SK-N-SH treated with all-trans-retinoic acid at 6 μM for 48 hours (cell line): ENCODE data around the gene MKRN1.

ENCODE experiments used
- ATAC-seq: fragments of 200-7000 bp; cut with Tn5 transposase; 3 replicates; pipeline ENCODE4 v1.9.1; 2020; ENCODE audit warnings: mild to moderate bottlenecking, moderate library complexity
- CSRNP3 ChIP-seq: fragments of 250-450 bp; sonication (Bioruptor Pico); IDR thresholded peaks from 2 replicates; pipeline ENCODE4 v1.5.1; 2021; ENCODE audit warnings: mild to moderate bottlenecking, moderate library complexity
- GLIS3 ChIP-seq: fragments of 250-450 bp; sonication (Bioruptor Pico); IDR thresholded peaks from 2 replicates; pipeline ENCODE4 v1.5.0; 2020; ENCODE audit warnings: mild to moderate bottlenecking, moderate library complexity
- ISL1 ChIP-seq: fragments of 250-450 bp; sonication (Bioruptor Pico); IDR thresholded peaks from 2 replicates; pipeline ENCODE4 v2.1.2; 2022; ENCODE audit warnings: mild to moderate bottlenecking, moderate library complexity
- OSR1 ChIP-seq: fragments of 250-450 bp; sonication (Bioruptor Pico); IDR thresholded peaks from 2 replicates; pipeline ENCODE4 v1.8.0; 2022; ENCODE audit warnings: moderate library complexity, mild to moderate bottlenecking, inconsistent platforms
- PATZ1 ChIP-seq: fragments of 250-450 bp; sonication (Bioruptor Pico); IDR thresholded peaks from 2 replicates; pipeline ENCODE4 v1.8.0; 2020; ENCODE audit warnings: mild to moderate bottlenecking, moderate library complexity, borderline replicate concordance
- PPARA ChIP-seq: fragments of 250-450 bp; sonication (Bioruptor Pico); IDR thresholded peaks from 2 replicates; pipeline ENCODE4 v1.5.0; 2020; ENCODE audit warnings: mild to moderate bottlenecking, borderline replicate concordance
- RARB ChIP-seq: fragments of 250-450 bp; sonication (Bioruptor Pico); IDR thresholded peaks from 2 replicates; pipeline ENCODE4 v1.8.0; 2021; ENCODE audit warnings: mild to moderate bottlenecking, moderate library complexity
- SNAI2 ChIP-seq: fragments of 250-450 bp; sonication (Bioruptor Pico); IDR thresholded peaks from 2 replicates; pipeline ENCODE4 v1.5.0; 2020; ENCODE audit warnings: mild to moderate bottlenecking, moderate library complexity
- ZC3H10 ChIP-seq: fragments of 250-450 bp; sonication (Bioruptor Pico); IDR thresholded peaks from 2 replicates; pipeline ENCODE4 v1.5.1; 2021; ENCODE audit warnings: mild to moderate bottlenecking, moderate library complexity
- ZFP30 ChIP-seq: fragments of 450-650 bp; formaldehyde crosslinking; IDR thresholded peaks from 2 replicates; pipeline ENCODE4 v1.5.0; 2022; ENCODE audit warnings: mild to moderate bottlenecking, moderate library complexity
- ZNF565 ChIP-seq: fragments of 450-650 bp; formaldehyde crosslinking; conservative IDR thresholded peaks from 2 replicates; pipeline ENCODE4 v1.5.0; 2020; ENCODE audit warnings: low read depth, mild to moderate bottlenecking, moderate library complexity
- ZNF70 ChIP-seq: fragments of 450-650 bp; formaldehyde crosslinking; IDR thresholded peaks from 2 replicates; pipeline ENCODE4 v1.5.0; 2020; ENCODE audit warnings: mild to moderate bottlenecking, moderate library complexity
- ZNF8 ChIP-seq: fragments of 450-650 bp; formaldehyde crosslinking; IDR thresholded peaks from 2 replicates; pipeline ENCODE4 v1.5.0; 2020; ENCODE audit warnings: mild to moderate bottlenecking, moderate library complexity
- TF ChIP-seq, protein P1 (sequence below): fragments of 250-450 bp; sonication (Bioruptor Pico); IDR thresholded peaks from 2 replicates; pipeline ENCODE4 v1.5.0; 2020; ENCODE audit warnings: mild to moderate bottlenecking, moderate library complexity
- TF ChIP-seq, protein P2 (sequence below): fragments of 250-450 bp; sonication (Bioruptor Pico); IDR thresholded peaks from 2 replicates; pipeline ENCODE4 v1.5.1; 2020; ENCODE audit warnings: low read depth, mild to moderate bottlenecking, moderate library complexity
- TF ChIP-seq, protein P3 (sequence below): fragments of 250-450 bp; sonication (Bioruptor Pico); IDR thresholded peaks from 2 replicates; pipeline ENCODE4 v1.8.0; 2021; ENCODE audit warnings: low read depth, mild to moderate bottlenecking, moderate library complexity, borderline replicate concordance

Gene MKRN1

DNA sequence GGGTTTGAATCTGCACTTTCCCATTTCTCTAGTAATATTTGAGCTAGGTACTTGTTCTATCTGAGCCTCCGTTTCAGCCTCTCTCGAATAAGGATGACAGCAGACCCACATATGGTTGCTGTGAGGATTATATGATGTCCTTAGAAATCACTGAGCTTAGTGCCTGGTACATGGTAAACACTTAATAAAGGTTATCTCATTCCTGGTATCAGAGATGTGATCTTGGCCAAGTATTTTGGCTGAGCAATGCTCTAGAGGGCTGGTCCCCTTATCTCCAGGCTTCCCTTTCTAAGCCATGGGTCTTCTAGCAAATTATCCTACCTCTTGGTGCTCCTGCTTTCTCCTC lies 407 bp upstream of the MKRN1 start (continued):
- no peak for TF ChIP-seq CSRNP3 (CRISPR knock-in tag)
- no peak for TF ChIP-seq ZNF70
- TF ChIP-seq, protein P1, sequence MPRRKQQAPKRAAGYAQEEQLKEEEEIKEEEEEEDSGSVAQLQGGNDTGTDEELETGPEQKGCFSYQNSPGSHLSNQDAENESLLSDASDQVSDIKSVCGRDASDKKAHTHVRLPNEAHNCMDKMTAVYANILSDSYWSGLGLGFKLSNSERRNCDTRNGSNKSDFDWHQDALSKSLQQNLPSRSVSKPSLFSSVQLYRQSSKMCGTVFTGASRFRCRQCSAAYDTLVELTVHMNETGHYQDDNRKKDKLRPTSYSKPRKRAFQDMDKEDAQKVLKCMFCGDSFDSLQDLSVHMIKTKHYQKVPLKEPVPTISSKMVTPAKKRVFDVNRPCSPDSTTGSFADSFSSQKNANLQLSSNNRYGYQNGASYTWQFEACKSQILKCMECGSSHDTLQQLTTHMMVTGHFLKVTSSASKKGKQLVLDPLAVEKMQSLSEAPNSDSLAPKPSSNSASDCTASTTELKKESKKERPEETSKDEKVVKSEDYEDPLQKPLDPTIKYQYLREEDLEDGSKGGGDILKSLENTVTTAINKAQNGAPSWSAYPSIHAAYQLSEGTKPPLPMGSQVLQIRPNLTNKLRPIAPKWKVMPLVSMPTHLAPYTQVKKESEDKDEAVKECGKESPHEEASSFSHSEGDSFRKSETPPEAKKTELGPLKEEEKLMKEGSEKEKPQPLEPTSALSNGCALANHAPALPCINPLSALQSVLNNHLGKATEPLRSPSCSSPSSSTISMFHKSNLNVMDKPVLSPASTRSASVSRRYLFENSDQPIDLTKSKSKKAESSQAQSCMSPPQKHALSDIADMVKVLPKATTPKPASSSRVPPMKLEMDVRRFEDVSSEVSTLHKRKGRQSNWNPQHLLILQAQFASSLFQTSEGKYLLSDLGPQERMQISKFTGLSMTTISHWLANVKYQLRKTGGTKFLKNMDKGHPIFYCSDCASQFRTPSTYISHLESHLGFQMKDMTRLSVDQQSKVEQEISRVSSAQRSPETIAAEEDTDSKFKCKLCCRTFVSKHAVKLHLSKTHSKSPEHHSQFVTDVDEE (CRISPR knock-in tag) = no peak
- TF ChIP-seq ZFP30 (CRISPR knock-in tag) = no peak
- TF ChIP-seq GLIS3 (CRISPR knock-in tag) = no peak
- TF ChIP-seq ZNF8 (CRISPR knock-in tag) = no peak
- no peak for TF ChIP-seq RARB (CRISPR knock-in tag)

GRCh38 chr7:140478246-140479061 lies 851 bp downstream of the MKRN1 start:
- TF ChIP-seq ZNF70 (no peak), GLIS3 (CRISPR knock-in tag) (peak; percentile 51; the same call in 1 of the 2 replicates)
- ATAC-seq = peak; percentile 62

DNA sequence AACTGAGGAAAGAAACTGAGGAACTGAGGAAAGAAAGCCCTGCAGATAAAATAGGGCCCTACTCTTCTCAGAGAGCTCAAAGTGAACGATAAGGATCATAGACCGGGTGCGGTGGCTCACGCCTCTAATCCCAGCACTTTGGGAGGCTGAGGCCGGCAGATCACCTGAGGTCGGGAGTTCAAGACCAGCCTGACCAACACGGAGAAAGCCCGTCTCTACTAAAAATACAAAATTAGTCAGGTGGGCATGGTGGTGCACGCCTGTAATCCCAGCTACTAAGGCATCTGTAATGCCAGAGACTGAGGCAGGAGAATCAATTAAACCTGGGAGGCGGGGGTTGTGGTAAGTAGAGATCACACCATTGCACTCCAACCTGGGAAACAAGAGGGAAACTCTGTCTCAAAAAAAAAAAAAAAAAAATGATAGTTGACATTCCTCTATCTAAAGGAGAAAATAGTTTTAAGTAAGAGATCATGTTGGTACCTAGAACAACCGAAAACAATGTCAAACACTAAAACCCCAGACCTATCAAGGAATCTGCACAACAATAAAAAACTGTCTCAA lies 2.5 kb downstream of the MKRN1 start:
- no peak for TF ChIP-seq OSR1
- TF ChIP-seq PATZ1 (CRISPR knock-in tag) = no peak
- TF ChIP-seq PPARA (CRISPR knock-in tag) = no peak
- TF ChIP-seq SNAI2 (CRISPR knock-in tag) = no peak
- TF ChIP-seq, protein P2, sequence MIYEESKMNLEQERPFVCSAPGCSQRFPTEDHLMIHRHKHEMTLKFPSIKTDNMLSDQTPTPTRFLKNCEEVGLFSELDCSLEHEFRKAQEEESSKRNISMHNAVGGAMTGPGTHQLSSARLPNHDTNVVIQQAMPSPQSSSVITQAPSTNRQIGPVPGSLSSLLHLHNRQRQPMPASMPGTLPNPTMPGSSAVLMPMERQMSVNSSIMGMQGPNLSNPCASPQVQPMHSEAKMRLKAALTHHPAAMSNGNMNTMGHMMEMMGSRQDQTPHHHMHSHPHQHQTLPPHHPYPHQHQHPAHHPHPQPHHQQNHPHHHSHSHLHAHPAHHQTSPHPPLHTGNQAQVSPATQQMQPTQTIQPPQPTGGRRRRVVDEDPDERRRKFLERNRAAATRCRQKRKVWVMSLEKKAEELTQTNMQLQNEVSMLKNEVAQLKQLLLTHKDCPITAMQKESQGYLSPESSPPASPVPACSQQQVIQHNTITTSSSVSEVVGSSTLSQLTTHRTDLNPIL (CRISPR knock-in tag) = no peak
- TF ChIP-seq, all 23 proteins: peak for 0
- ATAC-seq = no peak

- TF ChIP-seq SNAI2 (CRISPR knock-in tag) (no peak), ZNF565 (CRISPR knock-in tag) (no peak), ZNF70 (no peak), GLIS3 (CRISPR knock-in tag) (no peak), ZC3H10 (no peak), RARB (CRISPR knock-in tag) (no peak), ISL1 (CRISPR knock-in tag) (no peak), ZNF8 (CRISPR knock-in tag) (no peak)
- TF ChIP-seq, protein P3, sequence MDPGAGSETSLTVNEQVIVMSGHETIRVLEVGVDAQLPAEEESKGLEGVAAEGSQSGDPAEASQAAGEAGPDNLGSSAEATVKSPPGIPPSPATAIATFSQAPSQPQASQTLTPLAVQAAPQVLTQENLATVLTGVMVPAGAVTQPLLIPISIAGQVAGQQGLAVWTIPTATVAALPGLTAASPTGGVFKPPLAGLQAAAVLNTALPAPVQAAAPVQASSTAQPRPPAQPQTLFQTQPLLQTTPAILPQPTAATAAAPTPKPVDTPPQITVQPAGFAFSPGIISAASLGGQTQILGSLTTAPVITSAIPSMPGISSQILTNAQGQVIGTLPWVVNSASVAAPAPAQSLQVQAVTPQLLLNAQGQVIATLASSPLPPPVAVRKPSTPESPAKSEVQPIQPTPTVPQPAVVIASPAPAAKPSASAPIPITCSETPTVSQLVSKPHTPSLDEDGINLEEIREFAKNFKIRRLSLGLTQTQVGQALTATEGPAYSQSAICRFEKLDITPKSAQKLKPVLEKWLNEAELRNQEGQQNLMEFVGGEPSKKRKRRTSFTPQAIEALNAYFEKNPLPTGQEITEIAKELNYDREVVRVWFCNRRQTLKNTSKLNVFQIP (CRISPR knock-in tag) = no peak
- no peak for ATAC-seq
Measured at GRCh38 chr7:140475747-140476333, 3.5 kb downstream of the MKRN1 start.
